Stimulated activated CD4-positive, alpha-beta T cell treated with anti-CD3 and anti-CD28 coated beads, Interleukin-15, amount 100 ng/mL, for 24 hours (primary cell): ENCODE measurements around the gene SYNPO2.
"Not testable (repeated sequence)": the region's sequence is repeated elsewhere in the genome, so short reads cannot be mapped to it uniquely, and the experiment has no call there.

Source experiments
- DNase-seq: peaks from one replicate; pipeline ENCODE4 v3.0.0-alpha.2; 2020

The SYNPO2 gene

GRCh38 chr4:119008761-119009160 is 120.1 kb downstream of the SYNPO2 start:
- no peak for DNase-seq

GRCh38 chr4:119010221-119010620 is 121.6 kb downstream of the SYNPO2 start:
- DNase-seq, result not testable (repeated sequence)

GRCh38 chr4:119010909-119011606 is 122.4 kb downstream of the SYNPO2 start:
- no peak for DNase-seq

- DNase-seq, result no peak
Observed at GRCh38 chr4:119011607-119011988, 122.9 kb downstream of the SYNPO2 start.

- no peak for DNase-seq
Observed at GRCh38 chr4:119014658-119015057, 126.0 kb downstream of the SYNPO2 start.

GRCh38 chr4:119016636-119017035 is 128.0 kb downstream of the SYNPO2 start:
- no peak for DNase-seq

- DNase-seq, result no peak
Observed at GRCh38 chr4:119017636-119018035, 129.0 kb downstream of the SYNPO2 start.

- DNase-seq, result no peak
Observed at GRCh38 chr4:119020158-119020557, 131.5 kb downstream of the SYNPO2 start.

- not testable (repeated sequence) for DNase-seq
Observed at GRCh38 chr4:119022520-119022919, 133.9 kb downstream of the SYNPO2 start.

GRCh38 chr4:119024102-119024501 is 135.4 kb downstream of the SYNPO2 start:
- no peak for DNase-seq

- no peak for DNase-seq
Observed at GRCh38 chr4:119025420-119025819, 136.8 kb downstream of the SYNPO2 start.

GRCh38 chr4:119025916-119026661 is 137.4 kb downstream of the SYNPO2 start:
- DNase-seq, result no peak

GRCh38 chr4:119026662-119027444 is 138.2 kb downstream of the SYNPO2 start:
- DNase-seq, result no peak

GRCh38 chr4:119027811-119028210 is 139.2 kb downstream of the SYNPO2 start:
- no peak for DNase-seq

GRCh38 chr4:119028296-119028695 is 139.6 kb downstream of the SYNPO2 start:
- no peak for DNase-seq

- DNase-seq, result no peak
Observed at GRCh38 chr4:119029847-119030535, 141.3 kb downstream of the SYNPO2 start.

- no peak for DNase-seq
Observed at GRCh38 chr4:119030536-119030890, 141.9 kb downstream of the SYNPO2 start.

GRCh38 chr4:119031218-119031617 is 142.6 kb downstream of the SYNPO2 start:
- DNase-seq, result no peak

- no peak for DNase-seq
Observed at GRCh38 chr4:119032921-119033685, 144.4 kb downstream of the SYNPO2 start.

- no peak for DNase-seq
Observed at GRCh38 chr4:119034276-119035008, 145.8 kb downstream of the SYNPO2 start.

GRCh38 chr4:119035951-119036737 is 147.5 kb downstream of the SYNPO2 start:
- DNase-seq, result no peak
